ENCODE data around the gene SPN.
"Not testable (repeated sequence)": the region's sequence is repeated elsewhere in the genome, so short reads cannot be mapped to it uniquely, and the experiment has no call there.

SPN gene

GRCh38 chr16:29663016-29663806 is at the start of gene SPN:
SPN (plus strand) TSS chr16:29663247; CDS start chr16:29663729, 482 bp downstream.
- DNase-seq (ENCODE audit: low read depth): no peak
- no peak for TF ChIP-seq CTCF (IDR thresholded peaks at IDR 0.05; ENCODE audit: low read length, missing control alignments)
- no peak within 1 kb of the TSS for H3K4me3 ChIP-seq (replicated peaks; ENCODE audit: low read depth, low read length)

- H3K4me3 ChIP-seq (replicated peaks; ENCODE audit: low read depth, low read length): peak overlapping the region; percentile 64
- DNase-seq (ENCODE audit: low read depth): peak; percentile 75
Measured at GRCh38 chr16:29613307-29614057, 49.6 kb upstream of the SPN start.

GRCh38 chr16:29614691-29615314 is 48.2 kb upstream of the SPN start:
- H3K4me3 ChIP-seq (replicated peaks; ENCODE audit: low read depth, low read length); DNase-seq (ENCODE audit: low read depth): not testable (repeated sequence)

- not testable (repeated sequence) for DNase-seq (ENCODE audit: low read depth); H3K4me3 ChIP-seq (replicated peaks; ENCODE audit: low read depth, low read length)
Measured at GRCh38 chr16:29616127-29616526, 46.9 kb upstream of the SPN start.

GRCh38 chr16:29620591-29620990 is 42.5 kb upstream of the SPN start:
- DNase-seq (ENCODE audit: low read depth): not testable (repeated sequence)
- TF ChIP-seq CTCF (IDR thresholded peaks at IDR 0.05; ENCODE audit: low read length, missing control alignments): peak; percentile 12

GRCh38 chr16:29622738-29623137 is 40.3 kb upstream of the SPN start:
- DNase-seq (ENCODE audit: low read depth); H3K4me3 ChIP-seq (replicated peaks; ENCODE audit: low read depth, low read length): not testable (repeated sequence)

More at GRCh38 chr16:29620591-29620990, 42.5 kb upstream of the SPN start:
- not testable (repeated sequence) for H3K4me3 ChIP-seq (replicated peaks; ENCODE audit: low read depth, low read length)

- not testable (repeated sequence) for H3K4me3 ChIP-seq (replicated peaks; ENCODE audit: low read depth, low read length)
Measured at GRCh38 chr16:29623253-29623652, 39.8 kb upstream of the SPN start.

GRCh38 chr16:29625114-29625513 is 37.9 kb upstream of the SPN start:
- not testable (repeated sequence) for DNase-seq (ENCODE audit: low read depth); H3K4me3 ChIP-seq (replicated peaks; ENCODE audit: low read depth, low read length)

More at GRCh38 chr16:29623253-29623652, 39.8 kb upstream of the SPN start:
- not testable (repeated sequence) for DNase-seq (ENCODE audit: low read depth)

- H3K4me3 ChIP-seq (replicated peaks; ENCODE audit: low read depth, low read length); DNase-seq (ENCODE audit: low read depth): not testable (repeated sequence)
Measured at GRCh38 chr16:29626778-29627331, 36.2 kb upstream of the SPN start.

- H3K4me3 ChIP-seq (replicated peaks; ENCODE audit: low read depth, low read length); DNase-seq (ENCODE audit: low read depth): not testable (repeated sequence)
Measured at GRCh38 chr16:29627661-29628075, 35.4 kb upstream of the SPN start.

GRCh38 chr16:29628707-29629106 is 34.3 kb upstream of the SPN start:
- not testable (repeated sequence) for DNase-seq (ENCODE audit: low read depth); H3K4me3 ChIP-seq (replicated peaks; ENCODE audit: low read depth, low read length)

- H3K4me3 ChIP-seq (replicated peaks; ENCODE audit: low read depth, low read length); DNase-seq (ENCODE audit: low read depth): not testable (repeated sequence)
Measured at GRCh38 chr16:29629318-29629717, 33.7 kb upstream of the SPN start.

GRCh38 chr16:29631658-29632057 is 31.4 kb upstream of the SPN start:
- H3K4me3 ChIP-seq (replicated peaks; ENCODE audit: low read depth, low read length); DNase-seq (ENCODE audit: low read depth): not testable (repeated sequence)

GRCh38 chr16:29635902-29636301 is 27.1 kb upstream of the SPN start:
- not testable (repeated sequence) for H3K4me3 ChIP-seq (replicated peaks; ENCODE audit: low read depth, low read length); DNase-seq (ENCODE audit: low read depth)

- not testable (repeated sequence) for H3K4me3 ChIP-seq (replicated peaks; ENCODE audit: low read depth, low read length); DNase-seq (ENCODE audit: low read depth)
Measured at GRCh38 chr16:29636368-29636767, 26.7 kb upstream of the SPN start.

GRCh38 chr16:29638751-29639150 is 24.3 kb upstream of the SPN start:
- H3K4me3 ChIP-seq (replicated peaks; ENCODE audit: low read depth, low read length); DNase-seq (ENCODE audit: low read depth): not testable (repeated sequence)
